Astrocyte of the cerebellum (primary cell): ENCODE measurements around the gene TMEM132D.
A peak's percentile ranks its signal among the peaks of the same experiment; 100 is the strongest.
"Not testable (repeated sequence)": the region's sequence is repeated elsewhere in the genome, so short reads cannot be mapped to it uniquely, and the experiment has no call there.

Experiments used
- DNase-seq: peaks from one replicate; pipeline ENCODE4 v3.0.0-alpha.2; 2011; ENCODE audit warnings: low read depth
- H3K4me3 ChIP-seq: 2 replicates; pipeline ENCODE4 v1.5.1; 2011; ENCODE audit warnings: mild to moderate bottlenecking, low read depth, low read length, moderate library complexity
- in situ Hi-C: cut with HindIII; loops from 2 replicates; pipeline ENCODE4 v1.10.0; 2017; ENCODE audit warnings: low sequenced_read_pairs
- TF ChIP-seq, protein P1 (sequence below): IDR thresholded peaks from 2 replicates; pipeline ENCODE4 v1.5.1; 2012; ENCODE audit warnings: low read length, low read depth, moderate library complexity, mild to moderate bottlenecking; ENCODE audit errors: missing control alignments

The TMEM132D gene

GRCh38 chr12:129901254-129901653, 2.6 kb downstream of the TMEM132D start:
- in situ Hi-C loops, result no loop called here

DNA sequence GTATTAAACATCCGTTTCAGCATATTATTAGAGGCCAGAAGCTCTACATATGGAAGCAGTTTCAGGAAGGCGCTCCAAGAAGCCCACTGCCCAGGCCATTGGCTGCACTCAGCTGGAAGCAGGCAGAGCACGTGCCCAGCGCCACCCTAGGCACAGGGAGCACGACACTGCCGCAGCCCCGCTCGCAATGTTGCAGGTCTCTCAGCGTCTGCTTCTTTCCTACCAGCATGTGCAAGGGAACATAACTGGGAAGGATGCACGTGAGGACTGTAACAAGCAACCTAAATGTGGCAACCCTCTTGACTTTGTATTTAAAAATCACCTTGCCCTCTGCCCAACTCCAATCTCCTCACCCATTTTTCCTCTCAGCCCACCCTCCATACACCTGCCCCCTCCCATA, 3.5 kb downstream of the TMEM132D start:
- H3K4me3 ChIP-seq, result no peak overlapping the region
- in situ Hi-C loops, result no loop called here
- no peak for DNase-seq
- TF ChIP-seq, protein P1, sequence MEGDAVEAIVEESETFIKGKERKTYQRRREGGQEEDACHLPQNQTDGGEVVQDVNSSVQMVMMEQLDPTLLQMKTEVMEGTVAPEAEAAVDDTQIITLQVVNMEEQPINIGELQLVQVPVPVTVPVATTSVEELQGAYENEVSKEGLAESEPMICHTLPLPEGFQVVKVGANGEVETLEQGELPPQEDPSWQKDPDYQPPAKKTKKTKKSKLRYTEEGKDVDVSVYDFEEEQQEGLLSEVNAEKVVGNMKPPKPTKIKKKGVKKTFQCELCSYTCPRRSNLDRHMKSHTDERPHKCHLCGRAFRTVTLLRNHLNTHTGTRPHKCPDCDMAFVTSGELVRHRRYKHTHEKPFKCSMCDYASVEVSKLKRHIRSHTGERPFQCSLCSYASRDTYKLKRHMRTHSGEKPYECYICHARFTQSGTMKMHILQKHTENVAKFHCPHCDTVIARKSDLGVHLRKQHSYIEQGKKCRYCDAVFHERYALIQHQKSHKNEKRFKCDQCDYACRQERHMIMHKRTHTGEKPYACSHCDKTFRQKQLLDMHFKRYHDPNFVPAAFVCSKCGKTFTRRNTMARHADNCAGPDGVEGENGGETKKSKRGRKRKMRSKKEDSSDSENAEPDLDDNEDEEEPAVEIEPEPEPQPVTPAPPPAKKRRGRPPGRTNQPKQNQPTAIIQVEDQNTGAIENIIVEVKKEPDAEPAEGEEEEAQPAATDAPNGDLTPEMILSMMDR, result no peak

More at GRCh38 chr12:129901254-129901653, 2.6 kb downstream of the TMEM132D start:
- H3K4me3 ChIP-seq, result no peak overlapping the region
- peak; percentile 36 for DNase-seq
- TF ChIP-seq, protein P1, result no peak

- in situ Hi-C loops, H3K4me3 ChIP-seq, DNase-seq: not testable (repeated sequence)
Measured at GRCh38 chr12:129899045-129899444, 4.8 kb downstream of the TMEM132D start.

DNA sequence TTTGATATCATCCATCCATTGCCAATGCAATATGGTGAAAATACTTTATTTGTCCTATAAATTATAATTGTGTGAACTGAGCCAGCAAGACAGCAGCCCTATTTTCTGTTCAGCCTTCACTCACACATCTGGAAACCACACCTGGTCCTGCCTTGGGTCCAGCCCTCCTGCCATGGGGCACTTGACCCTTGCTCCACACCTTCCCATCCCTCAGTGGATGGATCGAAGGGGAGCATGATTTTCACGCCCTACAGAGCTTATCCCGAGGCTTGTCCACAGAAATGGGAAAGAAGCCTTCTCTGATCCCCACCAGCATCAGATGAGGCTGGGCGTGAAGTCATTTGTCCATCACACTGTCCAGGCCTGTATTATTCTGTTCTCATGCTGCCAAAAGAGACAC, 10.1 kb downstream of the TMEM132D start:
- DNase-seq, result no peak
- H3K4me3 ChIP-seq, result no peak overlapping the region
- TF ChIP-seq, protein P1, result no peak
- in situ Hi-C loops, result no loop called here

- H3K4me3 ChIP-seq, result no peak overlapping the region
- in situ Hi-C loops, result no loop called here
- TF ChIP-seq, protein P1, result no peak
- peak; percentile 33 for DNase-seq
Measured at GRCh38 chr12:129887101-129887500, 16.7 kb downstream of the TMEM132D start.

GRCh38 chr12:129886541-129886940, 17.3 kb downstream of the TMEM132D start:
- TF ChIP-seq, protein P1, result no peak
- in situ Hi-C loops, result no loop called here

GRCh38 chr12:129885287-129885686, 18.5 kb downstream of the TMEM132D start:
- in situ Hi-C loops, result no loop called here
- no peak overlapping the region for H3K4me3 ChIP-seq
- TF ChIP-seq, protein P1, result no peak
- no peak for DNase-seq

More at GRCh38 chr12:129886541-129886940, 17.3 kb downstream of the TMEM132D start:
- no peak overlapping the region for H3K4me3 ChIP-seq
- no peak for DNase-seq
